Endothelial cell of umbilical vein (primary cell): Measurements from ENCODE around the gene SNX24.

Experiments
- POLR2A ChIP-seq: IDR thresholded peaks from 2 replicates; pipeline ENCODE4 v1.6.1; 2012; ENCODE audit warnings: low read depth, mild to moderate bottlenecking, control low read depth, low read length
- TF ChIP-seq, protein P1 (sequence below), 2 donors: IDR thresholded peaks; 1 replicate in 1 of 2; 2 replicates in 1 of 2; pipeline ENCODE4 v1.5.1; 2011; ENCODE audit warnings: low read length in 2 of 2, mild to moderate bottlenecking in 2 of 2, moderate library complexity in 2 of 2, control low read depth in 1 of 2, inconsistent platforms in 1 of 2, low read depth in 1 of 2; ENCODE audit not compliant: insufficient read depth in 1 of 2; ENCODE audit errors: extremely low read depth in 1 of 2
- TF ChIP-seq, protein P2 (sequence below): IDR thresholded peaks from 2 replicates; pipeline ENCODE4 v1.6.1; 2011; ENCODE audit not compliant: insufficient read depth, insufficient read length

DNA sequence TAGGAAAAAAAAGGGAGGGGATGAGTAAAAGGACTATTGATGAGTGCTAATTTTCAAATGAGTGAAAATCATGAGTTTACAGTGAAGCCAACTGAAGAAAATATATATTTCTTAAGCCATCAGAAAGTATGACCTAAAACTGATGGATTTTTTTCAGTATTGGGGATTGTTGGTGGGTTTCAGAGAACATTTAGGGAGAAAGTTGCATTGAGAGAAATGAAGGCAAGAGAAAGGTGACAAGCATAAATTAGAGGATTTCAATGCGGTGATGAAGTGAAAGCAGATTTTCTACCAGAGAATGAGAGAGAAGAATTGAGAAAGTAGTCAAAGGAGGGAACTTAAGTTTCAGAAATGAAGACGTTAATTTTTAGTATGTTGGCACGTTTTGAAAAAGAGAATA, 8.5 kb upstream of the SNX24 start:
- no peak for TF ChIP-seq POLR2A
- TF ChIP-seq, protein P1, sequence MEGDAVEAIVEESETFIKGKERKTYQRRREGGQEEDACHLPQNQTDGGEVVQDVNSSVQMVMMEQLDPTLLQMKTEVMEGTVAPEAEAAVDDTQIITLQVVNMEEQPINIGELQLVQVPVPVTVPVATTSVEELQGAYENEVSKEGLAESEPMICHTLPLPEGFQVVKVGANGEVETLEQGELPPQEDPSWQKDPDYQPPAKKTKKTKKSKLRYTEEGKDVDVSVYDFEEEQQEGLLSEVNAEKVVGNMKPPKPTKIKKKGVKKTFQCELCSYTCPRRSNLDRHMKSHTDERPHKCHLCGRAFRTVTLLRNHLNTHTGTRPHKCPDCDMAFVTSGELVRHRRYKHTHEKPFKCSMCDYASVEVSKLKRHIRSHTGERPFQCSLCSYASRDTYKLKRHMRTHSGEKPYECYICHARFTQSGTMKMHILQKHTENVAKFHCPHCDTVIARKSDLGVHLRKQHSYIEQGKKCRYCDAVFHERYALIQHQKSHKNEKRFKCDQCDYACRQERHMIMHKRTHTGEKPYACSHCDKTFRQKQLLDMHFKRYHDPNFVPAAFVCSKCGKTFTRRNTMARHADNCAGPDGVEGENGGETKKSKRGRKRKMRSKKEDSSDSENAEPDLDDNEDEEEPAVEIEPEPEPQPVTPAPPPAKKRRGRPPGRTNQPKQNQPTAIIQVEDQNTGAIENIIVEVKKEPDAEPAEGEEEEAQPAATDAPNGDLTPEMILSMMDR (IDR thresholded peaks at IDR 0.05; ENCODE audit: extremely low read depth in 1 of 2, insufficient read depth in 1 of 2, low read depth in 1 of 2, low read length in 2 of 2): no peak
- TF ChIP-seq, protein P2, sequence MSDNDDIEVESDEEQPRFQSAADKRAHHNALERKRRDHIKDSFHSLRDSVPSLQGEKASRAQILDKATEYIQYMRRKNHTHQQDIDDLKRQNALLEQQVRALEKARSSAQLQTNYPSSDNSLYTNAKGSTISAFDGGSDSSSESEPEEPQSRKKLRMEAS: no peak
